ENCODE measurements around the gene HYAL3.
"Not testable (repeated sequence)": the region's sequence is repeated elsewhere in the genome, so short reads cannot be mapped to it uniquely, and the experiment has no call there.

Gene HYAL3

GRCh38 chr3:50246517-50246954, 52.7 kb downstream of the HYAL3 start:
- no peaks in the 10 kb centered on the region for H3K27me3 ChIP-seq (ENCODE audit: insufficient read depth, low read length)
- H3K36me3 ChIP-seq (ENCODE audit: insufficient read depth, low read length) = peaks cover 16% of the 10 kb centered on the region
- H3K4me3 ChIP-seq (ENCODE audit: low read length) = no peak overlapping the region
- WGBS = 37% methylated on average over 10 of the region's 10 CpGs
- no peaks in the 10 kb centered on the region for H3K9me3 ChIP-seq (ENCODE audit: insufficient read depth, low read depth, low read length)
- peak overlapping the region; percentile 46 for H3K9ac ChIP-seq (ENCODE audit: low read depth, low read length)
- H3K27ac ChIP-seq (ENCODE audit: low read depth, low read length) = peak overlapping the region; percentile 93
- peaks cover 32% of the 10 kb centered on the region for H3K4me1 ChIP-seq (ENCODE audit: insufficient read depth, low read length)

- Histone ChIP-seq H3K4me3 (ENCODE audit: low read length) (peak overlapping the region; percentile 31), H3K36me3 (ENCODE audit: insufficient read depth, low read length) (peaks cover 16% of the 10 kb centered on the region), H3K27me3 (ENCODE audit: insufficient read depth, low read length) (no peaks in the 10 kb centered on the region), H3K4me1 (ENCODE audit: insufficient read depth, low read length) (peaks cover 36% of the 10 kb centered on the region), H3K27ac (ENCODE audit: low read depth, low read length) (peak overlapping the region; percentile 93), H3K9ac (ENCODE audit: low read depth, low read length) (peak overlapping the region; percentile 54), H3K9me3 (ENCODE audit: insufficient read depth, low read depth, low read length) (no peaks in the 10 kb centered on the region)
- WGBS = 4% methylated on average over 24 of the region's 25 CpGs
Observed at GRCh38 chr3:50245831-50246516, 53.2 kb downstream of the HYAL3 start.

GRCh38 chr3:50245251-50245745, 53.9 kb downstream of the HYAL3 start:
- 0 out of 2 replicates have a peak overlapping the region, but pooled peaks have one; percentile 31 for H3K4me3 ChIP-seq (ENCODE audit: low read length)
- 83% methylated on average over 16 of the region's 16 CpGs for WGBS
- peaks cover 36% of the 10 kb centered on the region for H3K4me1 ChIP-seq (ENCODE audit: insufficient read depth, low read length)

GRCh38 chr3:50244813-50245212, 54.4 kb downstream of the HYAL3 start:
- not testable (repeated sequence) for H3K4me3 ChIP-seq (ENCODE audit: low read length); H3K27me3 ChIP-seq (ENCODE audit: insufficient read depth, low read length); H3K9me3 ChIP-seq (ENCODE audit: insufficient read depth, low read depth, low read length); H3K27ac ChIP-seq (ENCODE audit: low read depth, low read length); H3K9ac ChIP-seq (ENCODE audit: low read depth, low read length)
- peaks cover 12% of the 10 kb centered on the region for H3K36me3 ChIP-seq (ENCODE audit: insufficient read depth, low read length)
- H3K4me1 ChIP-seq (ENCODE audit: insufficient read depth, low read length) = peaks cover 41% of the 10 kb centered on the region
- 91% methylated on average over 6 of the region's 6 CpGs for WGBS

More at GRCh38 chr3:50245251-50245745, 53.9 kb downstream of the HYAL3 start:
- Histone ChIP-seq H3K27ac (ENCODE audit: low read depth, low read length) (peak overlapping the region; percentile 93), H3K9me3 (ENCODE audit: insufficient read depth, low read depth, low read length) (no peaks in the 10 kb centered on the region), H3K36me3 (ENCODE audit: insufficient read depth, low read length) (peaks cover 16% of the 10 kb centered on the region), H3K27me3 (ENCODE audit: insufficient read depth, low read length) (no peaks in the 10 kb centered on the region), H3K9ac (ENCODE audit: low read depth, low read length) (peak overlapping the region; percentile 54)

- Histone ChIP-seq H3K27me3 (ENCODE audit: insufficient read depth, low read length) (no peaks in the 10 kb centered on the region), H3K9ac (ENCODE audit: low read depth, low read length) (no peak overlapping the region), H3K27ac (ENCODE audit: low read depth, low read length) (no peak overlapping the region), H3K36me3 (ENCODE audit: insufficient read depth, low read length) (peaks cover 10% of the 10 kb centered on the region), H3K4me1 (ENCODE audit: insufficient read depth, low read length) (peaks cover 54% of the 10 kb centered on the region), H3K9me3 (ENCODE audit: insufficient read depth, low read depth, low read length) (no peaks in the 10 kb centered on the region), H3K4me3 (ENCODE audit: low read length) (no peak overlapping the region)
- 97% methylated on average over 4 of the region's 4 CpGs for WGBS
Observed at GRCh38 chr3:50243543-50243895, 55.7 kb downstream of the HYAL3 start.

- 74% methylated on average over 14 of the region's 14 CpGs for WGBS
- H3K4me3 ChIP-seq (ENCODE audit: low read length) = no peak overlapping the region
- H3K36me3 ChIP-seq (ENCODE audit: insufficient read depth, low read length) = peaks cover 10% of the 10 kb centered on the region
- no peaks in the 10 kb centered on the region for H3K27me3 ChIP-seq (ENCODE audit: insufficient read depth, low read length)
- H3K4me1 ChIP-seq (ENCODE audit: insufficient read depth, low read length) = peaks cover 57% of the 10 kb centered on the region
- no peak overlapping the region for H3K9ac ChIP-seq (ENCODE audit: low read depth, low read length)
- H3K27ac ChIP-seq (ENCODE audit: low read depth, low read length) = peak overlapping the region; percentile 4
- H3K9me3 ChIP-seq (ENCODE audit: insufficient read depth, low read depth, low read length) = no peaks in the 10 kb centered on the region
Observed at GRCh38 chr3:50242851-50243542, 56.2 kb downstream of the HYAL3 start.

All from HUES64 (cell line).